Activated CD8-positive, alpha-beta T cell treated with anti-CD3 and anti-CD28 coated beads for 36 hours (primary cell): ENCODE measurements around the gene RGS19. TPM values are rescaled to one million over a fixed set of nuclear protein-coding genes. Genes with fewer than 3 reads are reported as not detected.

Experiments
- ATAC-seq: fragments of 200-7000 bp; cut with Tn5 transposase; one replicate; pipeline ENCODE4 v1.10.0; 2021; ENCODE audit warnings: mild to moderate bottlenecking, moderate library complexity
- CTCF ChIA-PET: fragments of 350-600 bp; sonication (Branson Sonifier 250); formaldehyde crosslinking; loops from one replicate; lab custom pipeline; 2021; ENCODE audit warnings: antibody characterized with exemption; lab: Charles Lee
- POLR2A ChIA-PET: fragments of 350-600 bp; sonication (Branson Sonifier 250); formaldehyde crosslinking; loops from one replicate; lab custom pipeline; 2021; ENCODE audit warnings: antibody characterized with exemption; lab: Charles Lee
- DNase-seq: peaks from one replicate; pipeline ENCODE4 v3.0.0-alpha.2; 2020
- H3K27ac Mint-ChIP-seq: one replicate; pipeline ENCODE4 v1.8.0; 2021; ENCODE audit warnings: mild to moderate bottlenecking, mixed read lengths
- H3K27me3 Mint-ChIP-seq: one replicate; pipeline ENCODE4 v1.8.0; 2021; ENCODE audit warnings: mixed read lengths
- H3K36me3 Mint-ChIP-seq: one replicate; pipeline ENCODE4 v1.8.0; 2021; ENCODE audit warnings: low read depth, mixed read lengths
- H3K4me1 Mint-ChIP-seq: one replicate; pipeline ENCODE4 v1.8.0; 2021; ENCODE audit warnings: low read depth, mixed read lengths
- H3K4me3 Mint-ChIP-seq: one replicate; pipeline ENCODE4 v1.8.0; 2021; ENCODE audit warnings: mild to moderate bottlenecking, moderate library complexity, mixed read lengths
- H3K9me3 Mint-ChIP-seq: one replicate; pipeline ENCODE4 v1.8.0; 2021; ENCODE audit warnings: mixed read lengths
- CTCF ChIP-seq: fragments of 200-600 bp; IDR thresholded peaks from one replicate; pipeline ENCODE4 v1.8.0; 2022; ENCODE audit warnings: antibody characterized with exemption, mild to moderate bottlenecking
- intact Hi-C: fragments of 100-400 bp; cut with micrococcal nuclease; formaldehyde crosslinking; loops from one replicate; pipeline ENCODE4 v1.10.0; 2022
- total RNA-seq, 2 experiments: library from RNA; stranded (reverse); gene quantifications; one replicate each; pipeline ENCODE4 v1.2.3, GENCODE V29; 2021

The RGS19 gene
- total RNA-seq, 2 experiments from 2014 or later: 42.5 to 44.1 TPM

GRCh38 chr20:64042054-64042781, 37.1 kb downstream of the RGS19 start:
- TF ChIP-seq CTCF: no peak
- H3K4me1 Mint-ChIP-seq: peaks cover 28% of the 10 kb centered on the region
- DNase-seq: no peak
- ChIA-PET CTCF (interaction anchor here (1.7 to 2.1 kb wide), 2 partner anchors 15 to 78 kb away, joined by 5 to 13 read pairs; no protein-coding TSS in a partner anchor), POLR2A (interaction anchor here (0.5 kb wide), 1 partner anchor 62 kb away, joined by 3 read pairs; no protein-coding TSS in a partner anchor)
- no peak for ATAC-seq
- peak overlapping the region; percentile 73 for H3K4me3 Mint-ChIP-seq
- H3K9me3 Mint-ChIP-seq: no peaks in the 10 kb centered on the region
- no peaks in the 10 kb centered on the region for H3K36me3 Mint-ChIP-seq
- peaks cover 18% of the 10 kb centered on the region for H3K27me3 Mint-ChIP-seq
- peak overlapping the region; percentile 68 for H3K27ac Mint-ChIP-seq
- intact Hi-C loops: no loop called here

GRCh38 chr20:64041781-64042053, 37.6 kb downstream of the RGS19 start:
- DNase-seq (no peak), ATAC-seq (no peak)
- peaks cover 13% of the 10 kb centered on the region for H3K27me3 Mint-ChIP-seq
- H3K36me3 Mint-ChIP-seq: no peaks in the 10 kb centered on the region
- intact Hi-C loops: no loop called here
- ChIA-PET CTCF (interaction anchor here (1.2 to 2.1 kb wide), 4 partner anchors 9 to 79 kb away, joined by 3 to 13 read pairs (median 4); no protein-coding TSS in a partner anchor), POLR2A (interaction anchor here (0.5 kb wide), 1 partner anchor 62 kb away, joined by 3 read pairs; no protein-coding TSS in a partner anchor)
- H3K4me3 Mint-ChIP-seq: peak overlapping the region; percentile 73
- H3K9me3 Mint-ChIP-seq: no peaks in the 10 kb centered on the region
- H3K27ac Mint-ChIP-seq: no peak overlapping the region
- peaks cover 33% of the 10 kb centered on the region for H3K4me1 Mint-ChIP-seq
- no peak for TF ChIP-seq CTCF

GRCh38 chr20:64041040-64041780, 38.1 kb downstream of the RGS19 start:
- Mint-ChIP-seq H3K27ac (no peak overlapping the region), H3K36me3 (no peaks in the 10 kb centered on the region), H3K27me3 (peaks cover 9% of the 10 kb centered on the region), H3K9me3 (no peaks in the 10 kb centered on the region), H3K4me3 (peak overlapping the region; percentile 73), H3K4me1 (peaks cover 38% of the 10 kb centered on the region)
- CTCF ChIA-PET: interaction anchor here (1.2 to 5.9 kb wide), 7 partner anchors 9 to 79 kb away, joined by 3 to 88 read pairs (median 9); partner anchors contain the start of genes LKAAEAR1, PRPF6 and SAMD10
- no peak for ATAC-seq
- no peak for DNase-seq
- POLR2A ChIA-PET: interaction anchor here (0.8 to 5.7 kb wide), 4 partner anchors 11 to 60 kb away, joined by 3 to 51 read pairs (median 6); partner anchors contain the start of genes PRPF6 and SAMD10
- no peak for TF ChIP-seq CTCF
- intact Hi-C loops: no loop called here

- Mint-ChIP-seq H3K36me3 (no peaks in the 10 kb centered on the region), H3K4me1 (peaks cover 39% of the 10 kb centered on the region), H3K9me3 (no peaks in the 10 kb centered on the region), H3K27ac (no peak overlapping the region), H3K4me3 (no peak overlapping the region), H3K27me3 (peaks cover 2% of the 10 kb centered on the region)
- intact Hi-C loops: no loop called here
- DNase-seq (no peak), ATAC-seq (no peak)
- POLR2A ChIA-PET: interaction anchor here (0.8 to 5.7 kb wide), 8 partner anchors 10 to 62 kb away, joined by 3 to 51 read pairs (median 4); partner anchors contain the start of genes PRPF6 and SAMD10
- TF ChIP-seq CTCF: no peak
- CTCF ChIA-PET: interaction anchor here (1.2 to 5.9 kb wide), 13 partner anchors 10 to 80 kb away, joined by 3 to 88 read pairs (median 5); partner anchors contain the start of genes LKAAEAR1, PRPF6 and SAMD10
Measured at GRCh38 chr20:64040231-64041039, 38.9 kb downstream of the RGS19 start.
